Stimulated activated CD4-positive, alpha-beta T cell treated with anti-CD3 and anti-CD28 coated beads, Interleukin-12 subunit alpha, Interleukin-12 subunit beta, amount 100 ng/mL, for 4 hours (primary cell): ENCODE data around the gene ALPK3.

Experiments
- DNase-seq: peaks from one replicate; pipeline ENCODE4 v3.0.0-alpha.2; 2020

Gene ALPK3

DNA sequence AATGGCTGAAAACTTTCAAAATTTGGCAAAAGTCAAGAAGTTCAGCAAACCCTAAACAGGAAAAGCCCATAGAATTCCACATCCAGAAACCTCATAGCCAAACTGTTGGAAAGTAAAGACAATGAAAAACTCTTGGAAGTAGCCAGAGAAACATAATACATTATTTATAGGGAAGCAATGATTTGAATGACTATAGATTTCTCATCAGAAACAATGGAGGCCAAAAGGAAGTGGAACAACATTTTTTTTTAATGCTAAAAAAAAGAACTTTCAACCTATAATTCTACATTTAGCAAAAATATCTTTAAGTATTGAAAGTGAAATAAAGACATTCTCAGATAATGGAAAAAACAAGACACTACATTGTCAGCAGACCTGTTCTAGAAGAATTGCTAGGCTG, 30.2 kb downstream of the ALPK3 start:
- DNase-seq: no peak

DNA sequence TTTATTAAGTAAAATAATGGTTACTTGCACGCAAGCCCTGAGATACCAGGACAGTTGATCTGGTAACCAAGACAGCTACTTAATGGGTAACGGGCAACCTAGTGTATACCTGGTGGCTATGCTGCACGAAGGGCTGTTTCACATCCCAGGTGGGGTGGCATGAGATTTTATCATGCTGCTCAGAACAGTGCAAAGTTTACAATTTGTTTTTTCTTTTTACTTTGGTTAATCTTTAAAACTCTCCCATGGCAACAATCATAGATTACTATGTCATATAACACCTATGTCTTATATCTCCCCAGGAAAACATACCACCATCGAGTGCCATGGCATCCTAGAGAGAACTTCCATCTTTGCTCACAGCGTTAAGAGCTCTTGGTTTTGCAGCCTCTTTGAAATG, 35.1 kb downstream of the ALPK3 start:
- DNase-seq: no peak

DNA sequence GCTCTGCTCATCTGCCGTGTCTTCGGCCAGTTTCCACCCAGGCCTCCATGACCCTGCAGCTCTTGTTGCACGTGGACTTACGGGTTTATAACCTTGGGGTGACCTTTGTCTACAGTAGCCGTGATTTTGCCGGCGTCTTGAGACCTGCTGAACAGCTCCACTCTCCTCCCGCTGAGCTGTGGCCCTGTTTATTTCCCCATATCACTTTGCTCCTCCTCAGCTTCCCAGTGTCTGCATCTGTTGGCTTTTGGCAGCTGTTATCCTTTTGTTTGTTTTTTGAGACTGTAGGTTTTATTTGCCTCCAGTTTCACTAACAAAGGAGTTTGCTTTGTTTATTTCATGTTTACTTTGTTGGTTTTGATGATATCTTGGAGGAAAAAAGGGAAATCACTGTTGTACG, 38.0 kb downstream of the ALPK3 start:
- no peak for DNase-seq

DNA sequence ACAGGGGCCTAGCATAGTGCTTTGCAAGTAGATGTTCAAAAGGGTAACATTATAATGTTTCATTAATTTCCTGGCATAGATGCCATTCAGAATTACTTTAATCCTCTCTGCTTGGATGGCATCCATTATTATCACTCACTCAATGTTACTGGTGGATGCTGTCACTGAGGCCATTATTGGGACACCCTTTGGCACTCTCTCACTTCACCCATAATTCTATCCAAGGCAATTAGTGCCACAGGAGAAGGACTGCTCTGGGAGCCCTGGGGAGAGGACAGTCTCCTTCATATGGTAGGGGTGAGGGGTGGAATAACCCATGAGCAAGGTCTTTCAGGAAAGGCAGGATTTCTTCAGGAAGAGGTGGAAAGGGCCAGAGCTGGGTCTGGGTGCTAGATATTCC, 38.6 kb downstream of the ALPK3 start:
- DNase-seq: no peak

DNA sequence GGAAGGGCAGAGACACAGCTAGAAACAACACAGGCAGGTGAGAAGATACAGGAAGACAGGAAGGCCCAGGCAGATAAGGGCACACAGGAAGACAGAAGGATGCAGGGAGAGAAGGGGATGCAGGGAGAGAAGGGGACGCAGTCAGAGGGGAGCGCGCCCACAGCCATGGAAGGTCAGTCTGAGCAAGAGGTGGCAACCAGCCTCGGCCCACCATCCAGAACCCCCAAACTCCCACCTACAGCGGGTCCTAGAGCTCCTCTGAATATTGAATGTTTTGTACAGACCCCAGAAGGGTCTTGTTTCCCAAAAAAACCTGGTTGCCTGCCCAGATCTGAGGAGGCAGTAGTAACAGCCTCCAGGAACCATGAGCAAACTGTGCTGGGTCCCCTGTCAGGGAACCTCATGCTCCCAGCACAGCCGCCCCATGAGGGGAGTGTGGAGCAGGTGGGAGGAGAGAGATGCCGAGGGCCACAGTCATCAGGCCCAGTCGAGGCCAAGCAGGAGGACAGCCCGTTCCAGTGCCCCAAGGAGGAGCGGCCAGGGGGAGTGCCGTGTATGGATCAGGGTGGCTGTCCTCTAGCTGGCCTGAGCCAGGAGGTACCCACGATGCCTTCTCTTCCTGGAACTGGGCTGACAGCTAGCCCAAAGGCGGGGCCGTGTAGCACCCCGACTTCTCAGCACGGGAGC, 39.7 kb downstream of the ALPK3 start:
- DNase-seq: no peak

DNA sequence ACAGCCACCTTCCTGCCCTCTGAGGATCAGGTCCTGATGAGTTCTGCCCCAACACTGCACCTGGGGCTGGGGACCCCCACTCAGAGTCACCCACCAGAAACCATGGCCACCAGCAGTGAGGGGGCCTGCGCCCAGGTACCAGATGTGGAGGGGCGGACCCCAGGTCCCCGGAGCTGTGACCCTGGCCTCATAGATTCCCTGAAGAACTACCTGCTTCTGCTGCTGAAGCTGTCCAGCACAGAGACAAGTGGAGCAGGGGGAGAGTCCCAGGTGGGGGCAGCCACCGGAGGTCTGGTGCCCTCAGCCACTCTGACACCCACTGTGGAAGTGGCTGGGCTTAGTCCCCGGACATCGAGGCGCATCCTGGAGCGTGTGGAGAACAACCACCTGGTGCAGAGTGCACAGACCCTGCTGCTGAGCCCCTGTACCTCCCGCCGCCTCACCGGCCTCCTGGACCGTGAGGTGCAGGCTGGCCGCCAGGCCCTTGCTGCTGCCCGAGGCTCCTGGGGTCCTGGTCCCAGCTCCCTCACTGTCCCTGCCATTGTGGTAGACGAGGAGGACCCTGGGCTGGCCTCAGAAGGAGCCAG, 40.4 kb downstream of the ALPK3 start:
- DNase-seq: no peak

DNA sequence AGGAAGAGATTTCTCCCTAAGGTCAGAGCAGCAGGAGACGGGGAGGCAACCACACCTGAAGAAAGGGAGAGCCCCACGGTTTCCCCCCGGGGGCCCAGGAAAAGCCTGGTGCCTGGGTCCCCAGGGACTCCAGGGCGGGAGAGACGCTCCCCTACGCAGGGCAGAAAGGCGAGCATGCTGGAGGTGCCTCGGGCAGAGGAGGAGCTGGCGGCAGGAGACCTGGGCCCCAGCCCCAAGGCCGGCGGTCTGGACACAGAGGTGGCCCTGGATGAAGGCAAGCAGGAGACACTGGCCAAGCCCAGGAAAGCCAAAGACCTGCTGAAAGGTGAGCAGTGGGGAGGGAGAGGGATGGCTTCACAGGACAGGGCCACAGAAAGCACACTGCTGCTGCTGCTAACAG, 41.1 kb downstream of the ALPK3 start:
- DNase-seq: no peak

DNA sequence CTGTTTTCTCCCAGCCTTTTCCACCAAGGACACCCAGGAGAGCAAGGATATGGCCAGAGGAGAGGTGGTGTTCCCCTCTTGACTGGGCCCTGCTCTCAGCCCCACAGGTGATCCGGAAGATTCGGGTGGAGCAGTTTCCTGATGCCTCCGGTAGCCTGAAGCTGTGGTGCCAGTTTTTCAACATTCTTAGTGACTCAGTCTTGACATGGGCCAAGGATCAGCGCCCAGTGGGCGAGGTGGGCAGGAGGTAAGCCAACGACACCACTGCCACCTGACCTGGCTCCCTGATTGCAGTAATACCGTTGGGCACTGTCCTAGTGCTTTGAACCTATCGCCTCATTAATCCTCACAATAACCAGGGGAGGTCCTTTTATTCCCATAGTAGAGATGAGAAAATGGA, 42.0 kb downstream of the ALPK3 start:
- no peak for DNase-seq

DNA sequence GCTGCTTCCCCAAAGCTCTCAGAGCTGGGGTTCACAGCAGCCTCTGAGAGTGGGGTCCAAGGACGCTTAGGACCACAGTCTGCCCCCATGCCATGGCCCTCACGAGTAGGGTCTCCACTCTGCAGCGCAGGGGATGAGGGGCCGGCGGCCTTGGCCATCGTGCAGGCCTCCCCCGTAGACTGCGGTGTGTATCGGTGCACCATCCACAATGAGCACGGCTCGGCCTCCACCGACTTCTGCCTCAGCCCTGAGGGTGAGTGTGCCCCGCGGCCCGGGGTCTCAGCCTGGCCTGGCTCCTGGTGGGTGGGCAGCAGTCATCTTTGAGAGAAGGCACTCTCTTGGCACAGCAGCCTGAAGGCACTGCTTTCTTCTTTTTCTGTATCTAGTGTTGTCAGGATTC, 42.5 kb downstream of the ALPK3 start:
- no peak for DNase-seq

DNA sequence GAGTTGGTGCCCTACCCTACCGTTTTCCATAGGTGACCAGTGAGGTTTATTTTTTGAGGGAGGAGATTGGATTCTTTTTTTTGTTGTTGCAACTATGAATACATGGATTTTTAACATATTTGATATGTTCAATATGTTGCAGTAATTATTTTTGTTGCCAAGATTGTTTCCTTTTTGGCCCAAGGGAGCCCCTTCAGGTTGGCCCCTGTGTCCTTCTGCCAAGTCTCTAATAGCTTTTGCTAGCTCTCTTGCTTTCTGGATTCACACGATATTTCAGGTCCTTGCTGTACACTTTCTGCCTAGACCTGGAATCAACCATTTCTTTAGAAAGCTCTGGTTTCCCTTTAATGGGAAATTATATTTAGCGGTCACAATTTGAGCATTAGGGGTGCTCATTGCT, 44.6 kb downstream of the ALPK3 start:
- no peak for DNase-seq

DNA sequence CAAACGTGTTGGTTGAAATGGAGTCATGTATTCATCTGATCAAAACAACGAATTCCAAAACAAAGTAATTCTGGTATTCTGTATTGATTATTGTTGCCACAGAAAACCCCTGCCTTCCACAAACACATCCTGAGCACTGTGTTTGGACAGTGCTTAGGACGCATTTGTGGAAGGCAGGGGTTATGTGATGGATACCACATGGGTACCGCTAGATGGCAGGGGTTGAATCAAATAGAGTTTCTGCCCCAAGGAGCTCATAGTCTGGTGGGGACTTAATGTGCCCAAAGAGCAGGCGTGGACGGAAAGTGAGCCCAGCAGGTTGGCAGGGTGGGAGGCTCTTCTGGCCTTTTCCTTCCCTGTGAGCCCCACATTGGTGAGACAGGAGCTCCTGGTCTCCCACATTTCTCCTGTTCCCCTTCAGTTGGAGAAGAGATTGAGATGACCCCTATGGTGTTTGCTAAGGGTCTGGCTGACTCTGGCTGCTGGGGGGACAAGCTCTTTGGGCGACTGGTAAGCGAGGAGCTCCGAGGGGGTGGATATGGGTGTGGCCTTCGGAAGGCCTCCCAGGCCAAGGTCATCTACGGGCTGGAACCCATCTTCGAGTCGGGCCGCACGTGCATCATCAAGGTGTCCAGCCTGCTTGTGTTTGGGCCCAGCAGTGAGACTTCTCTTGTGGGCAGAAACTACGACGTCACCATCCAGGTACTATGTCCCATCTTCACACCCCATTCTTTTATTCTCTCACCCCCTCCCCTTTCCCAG, 45.2 kb downstream of the ALPK3 start:
- no peak for DNase-seq

DNA sequence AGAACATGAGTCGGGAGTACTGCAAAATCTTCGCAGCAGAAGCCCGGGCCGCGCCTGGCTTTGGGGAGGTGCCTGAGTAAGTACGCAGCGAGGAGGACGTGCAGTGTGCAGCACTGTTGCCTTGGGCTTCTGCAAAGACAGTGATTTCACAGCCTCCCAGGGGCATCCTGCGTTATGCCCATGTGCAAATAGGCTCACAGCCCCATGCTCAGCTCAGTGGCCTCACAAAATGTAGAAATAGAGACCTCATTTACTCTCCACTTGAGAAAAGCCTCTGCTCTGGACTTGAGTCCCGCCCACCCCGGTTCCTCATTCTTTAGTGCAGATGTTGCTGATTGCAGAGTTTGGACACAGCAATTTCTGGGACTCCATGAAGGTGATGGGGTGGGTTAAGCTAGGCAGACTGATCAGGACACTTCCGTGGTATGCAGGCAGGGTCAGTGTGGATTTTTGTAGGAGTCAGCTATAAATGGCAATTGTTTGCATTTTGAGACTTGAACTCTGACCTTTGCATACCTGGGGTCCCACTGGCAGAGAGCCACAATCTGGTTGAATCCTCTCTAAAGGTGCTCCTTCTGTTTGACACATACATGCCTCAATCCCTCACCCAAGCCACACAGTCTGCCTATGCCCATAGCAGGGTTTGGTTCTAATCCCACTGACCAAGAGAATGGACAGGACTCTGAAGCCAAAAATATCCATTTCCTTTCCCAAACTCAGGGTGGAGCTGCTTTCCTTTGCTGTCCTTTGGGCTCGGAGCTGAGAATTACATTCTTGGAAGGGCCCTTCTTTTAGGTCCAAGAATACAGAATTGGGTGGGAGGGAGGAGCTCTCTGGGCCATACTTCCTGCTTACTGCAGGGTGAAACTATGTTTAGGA, 46.6 kb downstream of the ALPK3 start:
- DNase-seq: no peak

DNA sequence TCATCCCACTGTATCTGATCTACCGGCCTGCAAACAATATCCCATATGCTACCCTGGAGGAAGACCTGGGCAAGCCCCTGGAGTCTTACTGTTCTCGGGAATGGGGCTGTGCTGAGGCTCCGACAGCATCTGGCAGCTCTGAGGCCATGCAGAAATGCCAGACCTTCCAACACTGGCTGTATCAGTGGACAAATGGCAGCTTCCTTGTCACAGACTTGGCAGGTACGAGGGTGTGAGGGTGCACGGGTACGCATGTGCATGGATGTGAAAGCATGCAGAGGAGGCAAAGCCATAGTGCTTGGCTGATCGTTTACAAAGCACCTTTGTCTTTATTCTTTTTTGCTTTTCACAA, 47.3 kb downstream of the ALPK3 start:
- DNase-seq: no peak

DNA sequence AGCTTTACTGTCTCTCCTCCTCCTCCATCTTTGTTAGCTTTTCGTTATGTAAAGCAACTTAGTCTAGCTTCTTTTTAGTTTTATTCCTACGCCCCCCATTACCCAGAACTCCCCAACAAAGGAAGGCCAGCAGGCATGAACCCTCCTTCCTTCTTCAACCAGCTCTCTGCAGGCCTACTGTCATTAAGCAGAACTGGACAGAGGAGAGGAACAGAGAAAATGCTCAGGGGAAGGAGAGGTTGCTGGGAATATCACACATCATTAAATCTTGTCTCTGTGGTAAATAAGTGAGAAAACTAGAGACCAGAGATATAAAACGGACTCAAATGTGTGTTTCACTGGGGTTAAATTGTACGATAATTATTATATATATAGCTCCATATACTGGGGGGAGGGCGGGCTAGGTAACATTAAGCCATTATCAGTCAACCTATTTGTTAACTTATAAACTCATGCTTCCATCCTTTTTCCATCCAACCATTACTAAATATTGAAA, 48.0 kb downstream of the ALPK3 start:
- DNase-seq: no peak

DNA sequence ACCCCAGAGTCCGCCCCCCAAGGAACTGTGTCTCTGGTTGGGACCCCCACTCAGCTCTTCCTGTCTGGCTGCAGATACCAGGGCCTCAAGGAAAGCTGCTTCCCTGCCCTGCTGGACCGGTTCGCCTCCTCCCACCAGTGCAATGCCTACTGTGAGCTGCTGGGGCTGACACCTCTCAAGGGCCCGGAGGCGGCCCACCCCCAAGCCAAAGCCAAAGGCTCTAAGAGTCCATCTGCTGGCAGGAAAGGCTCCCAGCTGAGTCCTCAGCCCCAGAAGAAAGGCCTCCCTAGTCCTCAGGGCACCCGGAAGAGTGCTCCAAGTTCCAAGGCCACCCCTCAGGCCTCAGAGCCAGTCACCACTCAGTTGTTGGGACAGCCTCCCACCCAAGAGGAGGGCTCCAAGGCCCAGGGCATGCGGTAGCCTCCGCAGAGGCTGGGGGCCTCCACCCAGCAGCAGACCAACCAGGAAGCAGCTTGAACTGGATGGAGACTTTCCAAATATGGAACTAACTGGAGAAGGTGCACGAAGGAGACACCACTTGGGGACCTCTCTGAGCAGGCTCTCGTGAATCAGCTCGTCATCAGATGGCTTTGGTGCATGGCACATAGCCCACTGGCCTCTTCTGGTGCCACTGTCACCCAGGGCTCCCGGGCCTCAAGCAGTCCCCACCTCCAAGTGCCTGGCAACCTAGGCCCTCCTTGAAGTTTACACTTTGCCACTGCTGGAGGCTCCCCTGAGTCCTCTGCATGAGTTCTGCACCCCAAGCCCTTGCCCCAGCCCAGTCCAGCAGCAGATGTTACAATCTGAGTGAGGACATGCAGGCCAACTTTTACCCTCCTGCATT, 51.1 kb downstream of the ALPK3 start:
- no peak for DNase-seq

DNA sequence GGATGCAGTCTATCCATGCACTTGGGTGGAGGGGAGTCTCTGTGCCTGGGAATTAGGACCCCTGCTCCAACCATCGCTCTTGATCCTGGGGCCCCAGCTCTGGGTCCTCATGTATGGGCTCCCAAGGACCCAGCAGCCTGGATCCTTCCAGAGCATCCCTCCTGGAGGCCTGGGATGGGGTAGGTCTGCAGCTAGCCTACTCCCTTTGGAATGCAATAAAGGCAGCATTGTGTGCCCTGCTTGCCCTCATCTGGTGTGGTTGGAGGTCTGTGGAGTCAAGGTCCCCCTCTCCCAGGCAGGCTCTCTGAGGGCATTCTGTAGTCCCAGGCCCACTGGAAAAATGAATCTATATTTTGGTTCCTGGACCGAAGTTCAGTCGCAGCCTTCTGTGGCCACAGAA, 52.4 kb downstream of the ALPK3 start:
- no peak for DNase-seq

DNA sequence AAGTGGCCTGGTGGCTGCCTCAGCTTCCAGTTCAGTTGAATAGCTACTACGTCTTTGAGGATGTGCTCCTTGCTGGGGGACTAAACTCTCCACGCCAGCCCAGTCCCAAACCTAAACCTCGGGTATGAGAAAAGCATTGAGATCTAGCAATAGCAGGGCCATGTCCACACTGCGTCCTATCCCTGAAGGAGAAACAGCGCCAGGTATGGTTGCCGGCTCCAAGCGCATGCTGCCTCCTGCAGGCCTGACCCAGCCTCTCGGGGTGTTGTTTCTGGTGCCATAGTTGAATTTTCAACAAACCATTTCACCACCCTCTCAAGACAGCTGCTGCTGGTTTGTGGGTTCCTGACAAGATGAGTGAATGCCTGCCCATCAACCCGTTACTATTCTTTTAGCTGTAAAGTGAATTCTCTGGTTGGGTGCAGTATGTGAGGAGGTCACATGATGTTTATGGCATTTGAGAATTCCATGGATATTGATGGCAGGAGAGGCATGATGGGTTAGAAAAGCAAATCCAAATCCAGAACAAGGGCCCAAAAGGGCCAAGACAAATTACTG, 54.4 kb downstream of the ALPK3 start:
- no peak for DNase-seq

DNA sequence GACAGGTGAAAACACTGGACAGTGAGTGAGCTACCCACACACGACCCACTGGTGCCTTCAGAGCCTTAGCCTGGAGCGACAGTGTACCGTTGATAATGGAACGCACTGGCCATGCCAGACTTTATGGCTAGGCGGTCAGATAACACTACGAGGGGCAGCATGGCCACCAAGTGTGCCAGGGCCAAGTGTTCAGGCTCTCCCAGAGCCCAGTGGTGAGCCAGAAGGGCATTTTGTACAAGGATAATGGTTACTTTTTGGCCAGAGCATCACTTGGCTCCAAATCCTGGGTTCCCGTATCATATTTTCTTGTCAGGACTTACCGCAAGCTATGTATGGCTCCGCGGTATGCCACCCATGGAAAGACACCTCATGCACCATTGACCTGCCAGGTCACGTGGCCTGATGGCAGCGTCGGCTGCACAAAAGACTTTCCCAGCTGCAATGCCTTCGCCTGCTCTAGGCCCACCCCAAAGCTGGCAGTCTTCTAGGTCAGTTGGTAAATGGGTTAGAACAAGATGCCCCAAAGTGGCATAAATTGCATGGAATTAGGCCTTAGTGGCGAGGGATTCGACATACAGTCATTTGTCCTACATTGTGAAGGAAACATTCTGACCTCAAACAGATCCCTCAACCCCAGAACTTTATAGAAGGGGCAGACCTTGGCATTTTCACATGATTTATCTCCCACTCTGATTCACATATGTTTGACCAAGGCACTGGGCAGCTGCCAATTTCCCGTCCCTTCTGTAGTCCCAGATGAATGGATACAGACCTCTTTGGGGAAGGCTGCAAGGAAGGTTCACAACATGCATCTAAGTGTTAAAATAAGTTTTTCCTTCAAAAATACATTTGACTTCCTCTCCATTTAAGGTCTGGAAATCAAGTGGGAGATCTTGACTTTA, 55.1 kb downstream of the ALPK3 start:
- DNase-seq: no peak

DNA sequence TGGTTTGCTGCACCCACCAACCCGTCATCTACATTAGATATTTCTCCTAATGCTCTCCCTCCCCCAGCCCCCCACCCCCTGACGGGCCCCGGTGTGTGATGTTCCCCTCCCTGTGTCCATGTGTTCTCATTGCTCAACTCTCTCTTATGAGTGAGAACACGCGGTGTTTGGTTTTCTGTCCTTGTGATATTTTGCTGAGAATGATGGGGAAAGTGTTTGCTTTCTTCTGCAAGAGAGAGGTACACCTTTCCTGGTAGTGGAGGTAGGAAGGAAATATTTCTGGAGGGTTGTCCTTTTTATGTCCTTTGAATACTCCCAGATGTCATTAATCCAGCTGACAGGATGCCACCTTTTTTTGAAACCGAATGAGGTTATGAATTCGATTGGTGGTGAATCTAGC, 56.8 kb downstream of the ALPK3 start:
- no peak for DNase-seq

DNA sequence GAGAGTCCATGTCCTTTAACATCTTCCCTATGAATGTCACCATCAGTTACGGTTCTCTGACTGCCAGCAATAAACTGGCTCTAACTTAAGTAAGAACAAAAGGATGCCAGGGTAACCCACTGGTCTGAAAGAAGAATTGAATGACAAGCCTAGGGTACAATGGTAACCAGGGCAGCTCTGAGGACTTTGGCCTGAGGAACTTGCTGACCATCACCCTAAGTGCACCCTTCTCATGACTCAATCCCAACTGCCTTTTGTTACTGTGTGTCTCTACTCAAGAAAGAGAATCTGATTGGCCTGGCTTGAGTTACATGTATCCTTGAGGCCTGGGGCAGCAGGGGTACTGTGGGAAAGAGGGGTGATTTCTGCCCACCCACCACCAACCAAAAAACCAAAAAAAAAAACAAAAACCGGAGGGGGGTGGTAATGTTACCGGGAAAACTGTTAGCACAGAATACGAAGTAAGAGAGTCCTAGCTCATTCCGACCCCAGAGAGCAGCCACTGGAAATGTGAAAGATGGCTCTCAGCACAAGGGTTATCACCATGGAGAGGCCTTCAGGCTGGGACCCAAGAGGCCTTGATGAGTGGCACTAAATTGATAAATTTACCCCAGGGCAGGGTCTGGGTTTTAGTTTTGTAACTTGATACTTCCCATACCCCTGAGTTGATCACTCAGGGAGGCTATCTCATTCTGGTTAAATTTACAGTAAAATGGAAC, 58.0 kb downstream of the ALPK3 start:
- DNase-seq: no peak
